GM21390 (cell line): Measurements from ENCODE around the gene LRP10.
"Not testable (repeated sequence)": the region's sequence is repeated elsewhere in the genome, so short reads cannot be mapped to it uniquely, and the experiment has no call there.

Experiments
- ATAC-seq: cut with Tn5 transposase; IDR thresholded peaks from one replicate; pipeline ENCODE4 v1.9.1; 2021; ENCODE audit not compliant: unreplicated experiment

LRP10 gene

DNA sequence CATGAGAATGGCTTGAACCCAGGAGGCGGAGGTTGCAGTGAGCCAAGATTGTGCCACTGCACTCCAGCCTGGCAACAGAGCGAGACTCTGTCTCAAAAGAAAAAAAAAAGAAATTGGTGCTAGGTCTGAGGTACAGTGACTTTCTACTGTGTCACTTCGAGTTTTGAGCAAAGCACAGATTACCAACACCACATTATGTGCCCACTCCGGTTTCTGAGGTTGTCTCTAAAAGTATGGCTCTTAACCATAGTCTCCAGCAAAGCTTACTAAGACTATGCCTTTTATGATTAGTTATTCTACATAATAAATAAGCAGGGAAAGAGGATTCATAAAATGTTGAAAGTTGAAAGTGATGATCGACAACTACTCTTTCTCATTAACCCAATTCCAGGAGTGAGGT lies 39.4 kb downstream of the LRP10 start:
- no peak for ATAC-seq

DNA sequence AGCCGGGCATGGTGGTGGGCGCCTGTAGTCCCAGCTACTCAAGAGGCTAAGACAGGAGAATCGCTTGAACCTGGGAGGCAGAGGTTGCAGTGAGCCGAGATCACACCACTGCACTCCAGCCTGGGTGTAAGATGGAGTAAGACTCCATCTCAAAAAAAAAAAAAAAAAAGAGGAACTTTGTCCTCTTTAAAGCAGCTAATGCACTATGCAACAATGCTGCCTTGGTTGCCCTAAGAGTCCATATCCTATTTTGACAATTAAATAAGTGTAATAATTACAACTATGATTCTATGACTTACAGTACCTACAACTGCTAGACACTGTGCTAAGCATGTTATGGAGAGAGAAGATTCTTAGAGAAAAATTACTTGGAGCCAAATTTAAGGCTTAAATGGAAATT lies 43.3 kb downstream of the LRP10 start:
- ATAC-seq: not testable (repeated sequence)

DNA sequence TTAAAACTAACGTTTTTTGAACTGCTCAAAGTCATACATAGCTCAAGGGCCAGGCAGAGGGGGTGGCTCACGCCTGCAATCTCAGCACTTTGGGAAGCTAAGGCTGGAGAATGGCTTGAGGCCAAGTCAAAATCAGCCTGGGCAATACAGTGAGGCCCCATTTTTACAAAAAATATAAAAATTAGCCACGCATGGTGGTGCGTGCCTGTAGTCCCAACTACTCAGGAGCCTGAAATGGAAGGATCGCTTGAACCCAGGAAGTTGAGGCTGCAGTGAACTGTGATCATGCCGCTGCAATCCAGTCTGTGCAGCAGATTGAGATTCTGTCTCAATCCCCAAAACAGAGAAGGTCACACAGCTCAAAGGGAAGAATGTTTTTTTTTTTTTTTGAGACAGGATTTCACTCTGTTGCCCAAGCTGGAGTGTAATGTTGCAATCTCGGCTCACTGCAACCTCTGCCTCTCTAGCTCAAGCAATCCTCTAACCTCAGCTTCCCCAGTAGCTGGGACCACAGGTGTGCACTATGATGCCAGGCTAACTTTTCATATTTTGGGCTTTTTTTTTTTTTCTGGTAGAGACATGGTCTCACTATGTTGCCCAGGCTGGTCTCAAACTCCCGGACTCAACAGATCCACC lies 44.5 kb downstream of the LRP10 start:
- ATAC-seq: no peak

DNA sequence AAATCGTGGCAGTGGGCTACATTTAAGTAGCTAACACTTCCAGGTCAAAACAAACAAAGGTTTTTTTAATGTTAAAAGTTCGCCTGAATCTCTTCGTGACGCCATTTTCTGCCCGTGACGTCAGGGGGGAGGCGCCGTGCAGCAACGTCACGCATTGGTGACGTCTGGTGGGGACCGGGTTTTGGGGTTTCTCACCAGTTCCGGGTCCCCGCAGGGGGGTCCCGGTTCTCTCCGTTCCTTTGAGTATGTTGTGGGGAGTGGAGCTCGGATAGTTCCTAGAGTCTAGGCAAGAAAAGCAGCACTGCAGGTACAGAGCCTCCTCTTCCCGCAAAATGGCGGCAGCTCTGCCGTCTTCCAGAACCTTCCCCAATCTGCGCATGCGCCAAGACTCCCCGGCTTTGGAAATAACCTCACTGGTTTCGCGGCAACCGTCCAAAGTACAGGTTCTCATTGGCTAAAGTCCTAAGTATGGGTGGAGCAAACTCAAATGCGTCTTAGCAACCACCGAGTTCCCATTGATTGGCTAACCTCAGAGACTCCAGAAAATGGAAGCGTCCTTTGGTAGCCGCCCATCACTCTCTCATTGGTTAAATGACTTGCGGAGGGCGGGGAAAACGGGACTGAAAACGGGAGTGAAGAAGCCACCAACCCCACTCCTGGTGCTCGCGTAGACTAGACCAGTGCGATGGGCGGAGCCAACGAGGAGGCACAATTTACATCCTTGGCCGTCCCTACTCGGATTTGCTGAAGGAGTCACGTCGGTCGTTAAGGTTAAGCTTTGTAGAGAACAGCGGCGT lies 47.5 kb downstream of the LRP10 start, which contains the start of gene RBM23:
Gene RBM23 (minus strand): TSS at position 346 of the 797 bp plus-strand sequence.
- peak; percentile 89 for ATAC-seq

DNA sequence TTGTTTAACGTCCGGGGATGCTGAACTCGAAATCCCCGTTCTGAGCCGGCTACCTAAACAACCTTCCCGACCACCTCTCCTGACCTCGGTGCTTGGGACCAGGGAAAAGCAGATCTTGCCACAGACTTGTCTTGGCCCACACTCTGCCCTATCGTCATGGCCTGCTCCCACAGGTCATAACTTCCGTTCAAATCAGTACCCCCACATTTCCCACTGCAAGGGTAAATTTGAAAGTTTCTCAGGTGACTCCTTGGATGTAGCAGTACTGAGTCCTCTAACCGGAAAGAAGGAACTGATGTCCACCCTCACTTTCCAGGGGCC lies 48.0 kb downstream of the LRP10 start:
- peak; percentile 3 for ATAC-seq

DNA sequence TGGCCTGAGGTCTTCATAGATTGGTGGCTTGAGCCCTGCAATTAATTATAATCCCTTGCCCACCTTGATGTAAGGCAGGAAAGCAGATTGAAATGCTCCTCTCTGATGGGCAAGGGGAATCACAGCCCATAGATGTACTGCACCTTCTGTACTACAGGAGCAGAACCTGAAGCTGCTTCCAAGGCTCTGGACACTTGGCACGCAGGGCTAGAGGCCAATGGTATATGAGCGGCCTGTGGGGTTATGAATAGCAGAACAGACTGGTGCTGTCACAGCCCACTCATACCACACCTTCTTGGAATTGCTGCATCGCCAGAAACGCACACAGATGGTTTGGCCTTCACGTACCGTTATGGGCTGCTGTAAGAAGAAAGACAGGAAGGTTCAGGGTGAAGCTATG lies 49.2 kb downstream of the LRP10 start:
- no peak for ATAC-seq

DNA sequence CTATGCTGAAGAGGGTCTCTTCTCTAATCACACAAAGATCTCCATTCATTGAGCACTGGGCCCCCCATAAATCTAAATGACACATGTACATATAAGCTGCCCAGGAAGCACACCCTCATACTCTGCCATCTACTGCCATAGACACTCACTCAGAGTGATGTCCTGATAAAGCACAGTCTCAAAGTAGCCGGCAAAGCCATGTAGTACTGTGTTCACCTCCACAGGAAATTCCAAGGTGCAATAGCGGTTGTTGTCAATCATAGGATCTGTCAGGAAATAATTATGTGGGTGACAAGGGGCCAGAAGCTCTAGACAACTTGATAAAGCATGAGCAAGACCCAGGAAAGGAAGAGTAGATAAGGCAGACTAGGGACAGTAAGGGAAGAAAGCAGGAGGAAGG lies 50.8 kb downstream of the LRP10 start:
- ATAC-seq: no peak

DNA sequence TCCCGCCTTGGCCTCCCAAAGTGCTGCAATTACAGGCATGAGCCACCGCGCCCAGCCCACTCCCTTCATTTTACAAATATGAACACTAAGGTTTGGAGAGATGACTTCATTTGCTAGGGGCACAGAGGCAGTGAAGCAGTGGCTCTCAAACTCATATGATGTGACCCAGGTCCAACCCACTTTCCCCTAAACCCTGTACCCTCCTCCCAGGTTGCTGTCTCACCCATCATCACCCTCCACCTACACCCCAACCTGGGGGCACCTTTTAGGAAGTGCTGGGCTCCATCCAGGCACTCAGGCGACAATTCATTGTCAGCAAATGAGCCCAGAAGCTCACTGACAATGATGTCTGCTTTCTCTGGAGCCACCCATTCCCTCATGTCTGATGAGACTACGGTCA lies 52.2 kb downstream of the LRP10 start:
- no peak for ATAC-seq

DNA sequence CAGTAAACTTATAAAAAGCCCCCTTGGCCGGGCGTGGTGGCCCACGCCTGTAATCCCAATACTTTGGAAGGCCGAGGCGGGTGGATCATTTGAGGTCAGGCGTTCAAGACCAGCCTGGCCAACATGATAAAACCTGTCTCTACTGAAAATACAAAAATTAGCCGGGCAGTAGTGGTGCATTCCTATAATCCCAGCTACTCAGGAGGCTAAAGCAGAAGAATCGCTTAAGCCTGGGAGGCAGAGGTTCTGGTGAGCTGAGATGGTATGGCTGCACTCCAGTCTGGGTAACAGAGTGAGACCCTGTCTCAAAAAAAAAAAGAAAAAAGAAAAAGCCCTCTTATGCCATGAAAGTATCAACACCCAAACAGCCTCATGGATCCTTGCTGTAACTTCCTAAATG lies 54.0 kb downstream of the LRP10 start:
- ATAC-seq: no peak

DNA sequence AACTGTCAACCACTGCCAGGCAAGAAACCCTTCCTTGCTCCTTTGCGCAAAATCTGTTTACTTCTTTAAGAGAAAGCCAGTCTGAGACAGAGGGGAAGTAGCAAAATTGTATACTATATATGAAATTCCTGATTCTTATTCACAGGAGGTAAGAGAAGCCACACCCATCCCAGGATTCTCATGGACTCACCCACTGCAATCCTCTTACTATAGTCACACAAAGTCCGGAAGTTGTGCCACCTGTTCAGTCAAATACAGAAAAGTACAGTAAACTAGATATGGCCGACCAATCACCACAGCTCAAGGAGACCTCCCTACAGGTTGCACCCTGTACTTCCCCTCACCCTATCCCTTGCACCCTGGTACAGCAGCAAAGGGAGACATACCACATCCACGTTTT lies 54.8 kb downstream of the LRP10 start:
- no peak for ATAC-seq

DNA sequence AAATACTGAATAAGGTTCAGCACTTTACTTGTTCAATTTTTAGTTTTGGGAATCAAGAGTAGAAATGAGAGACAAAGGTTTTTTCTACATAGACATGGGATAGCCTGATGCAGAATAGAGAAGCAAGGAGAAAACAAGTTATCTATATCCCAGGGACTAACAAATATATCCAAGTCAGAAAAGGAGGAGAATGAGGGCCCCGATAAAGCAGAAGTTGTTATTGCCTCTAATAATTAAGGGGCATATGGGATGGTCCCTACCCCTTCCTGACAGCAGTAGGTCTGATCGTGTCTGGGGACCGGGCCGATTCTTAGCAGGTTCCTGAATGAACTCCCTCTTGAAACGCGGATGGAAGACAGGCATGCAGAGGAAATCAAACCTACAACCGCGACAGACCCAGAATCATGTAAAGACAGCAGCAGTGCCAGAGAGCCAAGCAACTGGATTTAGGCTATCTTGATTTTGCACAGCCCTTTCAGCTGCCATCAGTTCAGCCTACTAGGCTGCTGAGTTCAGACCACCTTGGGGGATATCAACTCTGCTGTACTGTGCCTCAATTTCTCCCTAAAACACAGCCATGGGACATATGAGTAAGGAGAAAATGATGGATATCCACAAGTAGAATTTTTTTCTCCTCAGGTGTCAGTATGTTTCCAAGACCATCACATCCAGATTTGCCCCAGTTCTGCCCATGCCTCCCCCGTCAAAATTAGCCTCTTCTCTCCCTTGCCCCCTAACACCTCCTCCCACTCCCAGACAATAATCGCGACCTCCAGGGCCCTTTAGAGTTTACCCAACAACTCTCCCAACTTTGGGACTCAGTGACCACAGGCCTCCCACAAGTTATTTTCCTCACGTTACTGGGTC lies 56.9 kb downstream of the LRP10 start:
- no peak for ATAC-seq

DNA sequence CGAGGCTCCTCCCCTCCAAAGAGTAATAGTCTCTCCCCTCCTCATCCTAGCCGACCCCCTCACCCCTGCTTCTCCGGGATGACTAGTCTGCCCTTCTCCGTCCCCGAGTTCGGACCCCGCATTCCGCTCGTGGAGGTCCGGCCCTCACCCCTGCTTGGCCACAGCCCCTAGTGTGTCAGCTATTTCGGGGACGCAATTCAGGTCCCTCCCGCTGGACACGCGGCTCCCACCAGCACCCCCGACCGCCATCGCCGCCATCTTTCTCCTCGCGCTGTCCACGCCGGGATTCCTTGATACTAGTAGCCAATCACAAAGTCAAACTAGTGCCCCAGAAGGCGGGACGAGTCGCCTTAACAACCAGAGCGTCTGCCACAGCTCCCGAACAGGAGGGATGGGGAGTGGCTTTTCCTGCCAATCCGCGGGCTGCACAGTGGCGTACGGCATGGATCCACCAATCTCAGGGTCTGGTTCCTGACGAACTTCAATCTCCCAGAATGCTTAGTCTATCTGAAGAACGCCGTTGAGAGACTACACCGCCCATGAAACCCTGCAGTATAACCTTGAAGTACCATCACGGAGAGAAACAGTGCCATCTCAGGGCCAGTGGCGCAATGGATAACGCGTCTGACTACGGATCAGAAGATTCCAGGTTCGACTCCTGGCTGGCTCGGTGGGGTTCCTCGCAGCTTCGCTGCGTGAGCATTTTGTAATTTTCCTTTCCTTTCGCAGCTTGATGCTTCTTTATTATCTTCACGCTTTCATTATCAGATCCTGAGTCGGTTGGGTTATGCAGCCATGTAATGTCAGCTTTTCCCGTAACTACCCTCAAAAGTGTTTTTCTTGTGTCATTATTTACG lies 57.8 kb downstream of the LRP10 start, which contains the start of gene PRMT5:
Gene PRMT5 (minus strand): TSS at position 273 of the 857 bp plus-strand sequence. CDS start 15 bp downstream, at position 258.
- ATAC-seq: peak; percentile 89

DNA sequence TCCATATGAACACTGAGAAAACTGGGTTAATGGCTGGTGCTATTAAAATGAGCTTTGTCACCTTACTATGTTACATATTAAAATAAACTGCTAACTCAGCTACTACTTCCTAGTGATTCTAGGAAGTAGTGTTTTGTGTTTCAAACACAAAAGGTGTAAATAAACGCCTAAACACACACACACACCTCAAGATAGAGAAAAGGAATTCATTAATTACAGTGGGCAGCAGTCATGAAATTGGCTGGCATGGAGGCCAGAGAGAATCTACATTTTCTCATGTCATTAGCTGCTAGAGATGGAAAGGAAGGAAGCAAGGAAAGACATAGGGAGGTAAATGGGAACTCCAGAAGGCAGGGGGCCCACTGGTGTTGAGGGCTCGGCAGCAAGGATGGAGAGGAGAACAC lies 58.4 kb downstream of the LRP10 start:
- ATAC-seq: no peak
